MM.1S (cell line): ENCODE data around the gene MAGI2.

Experiments used
- DNase-seq: peaks from one replicate; pipeline ENCODE4 v3.0.0-alpha.2; 2015
- H2AFZ ChIP-seq: fragments of 300-600 bp; sonication (generic); 2 replicates; pipeline ENCODE4 v1.6.0; 2016; ENCODE audit warnings: antibody characterized with exemption, low read length
- H3F3A ChIP-seq: fragments of 300-600 bp; sonication (generic); 2 replicates; pipeline ENCODE4 v1.6.1; 2016; ENCODE audit warnings: mild to moderate bottlenecking, antibody characterized with exemption, low read length, moderate library complexity, mixed read lengths; ENCODE audit not compliant: insufficient read depth
- H3K27ac ChIP-seq: fragments of 300-600 bp; sonication (generic); 2 replicates; pipeline ENCODE4 v1.5.1; 2016; ENCODE audit warnings: mild to moderate bottlenecking, low read length
- H3K27me3 ChIP-seq: fragments of 300-600 bp; sonication (generic); replicated peaks from 2 replicates; pipeline ENCODE4 v1.6.0; 2016; ENCODE audit warnings: low read length; ENCODE audit not compliant: insufficient read depth
- H3K36me3 ChIP-seq: fragments of 300-600 bp; sonication (generic); replicated peaks from 2 replicates; pipeline ENCODE4 v1.6.1; 2016; ENCODE audit warnings: mild to moderate bottlenecking, low read length, mixed read lengths; ENCODE audit not compliant: insufficient read depth
- H3K4me1 ChIP-seq: fragments of 300-600 bp; sonication (generic); 2 replicates; pipeline ENCODE4 v1.6.1; 2016; ENCODE audit warnings: low read length, mixed read lengths
- H3K4me2 ChIP-seq: fragments of 300-600 bp; sonication (generic); 2 replicates; pipeline ENCODE4 v1.6.0; 2016; ENCODE audit warnings: low read depth, low read length
- H3K4me3 ChIP-seq: fragments of 300-600 bp; sonication (generic); 2 replicates; pipeline ENCODE4 v1.5.1; 2016; ENCODE audit warnings: low read length, mixed read lengths
- H3K79me2 ChIP-seq: fragments of 300-600 bp; sonication (generic); 2 replicates; pipeline ENCODE4 v1.6.1; 2016; ENCODE audit warnings: mixed run types, low read length, mixed read lengths
- H3K9ac ChIP-seq: fragments of 300-600 bp; sonication (generic); 2 replicates; pipeline ENCODE4 v1.6.1; 2016; ENCODE audit warnings: low read length, mixed read lengths
- H3K9me2 ChIP-seq: fragments of 300-600 bp; sonication (generic); replicated peaks from 2 replicates; pipeline ENCODE4 v1.6.1; 2016; ENCODE audit warnings: mild to moderate bottlenecking, low read length, mixed read lengths; ENCODE audit not compliant: insufficient read depth
- H3K9me3 ChIP-seq: fragments of 300-600 bp; sonication (generic); replicated peaks from 2 replicates; pipeline ENCODE4 v1.6.1; 2016; ENCODE audit warnings: mild to moderate bottlenecking, low read length, mixed read lengths; ENCODE audit not compliant: insufficient read depth
- H4K20me1 ChIP-seq: fragments of 300-600 bp; sonication (generic); 2 replicates; pipeline ENCODE4 v1.6.1; 2016; ENCODE audit warnings: mild to moderate bottlenecking, low read length, moderate library complexity, mixed read lengths; ENCODE audit not compliant: insufficient read depth
- CTCF ChIP-seq: fragments of 300-600 bp; sonication (generic); IDR thresholded peaks from 2 replicates; pipeline ENCODE4 v1.5.1; 2016; ENCODE audit warnings: antibody characterized with exemption, low read length, mixed read lengths
- EZH2 ChIP-seq: fragments of 300-600 bp; sonication (generic); optimal IDR thresholded peaks from 2 replicates; pipeline ENCODE3; 2017; ENCODE audit warnings: low read depth, mild to moderate bottlenecking, antibody characterized with exemption, low read length, mixed read lengths
- EZH2phosphoT487 ChIP-seq: fragments of 300-600 bp; sonication (generic); IDR thresholded peaks from 2 replicates; pipeline ENCODE4 v1.6.1; 2018; ENCODE audit warnings: antibody characterized with exemption, low read length

MAGI2 gene

GRCh38 chr7:78568690-78569089 is 884.8 kb downstream of the MAGI2 start:
- no peaks in the 10 kb centered on the region for H3K27me3 ChIP-seq

GRCh38 chr7:78567836-78568235 is 885.6 kb downstream of the MAGI2 start:
- TF ChIP-seq CTCF = no peak
- TF ChIP-seq EZH2phosphoT487 = no peak
- TF ChIP-seq EZH2 = no peak
- no peaks in the 10 kb centered on the region for H3F3A ChIP-seq
- no peak overlapping the region for H3K27ac ChIP-seq
- H3K9me3 ChIP-seq = no peaks in the 10 kb centered on the region
- H2AFZ ChIP-seq = no peak overlapping the region
- DNase-seq = no peak
- H3K4me2 ChIP-seq = no peak overlapping the region
- H3K27me3 ChIP-seq = no peaks in the 10 kb centered on the region
- no peaks in the 10 kb centered on the region for H4K20me1 ChIP-seq
- no peak overlapping the region for H3K9ac ChIP-seq
- peaks cover under 1% of the 10 kb centered on the region for H3K4me1 ChIP-seq
- no peaks in the 10 kb centered on the region for H3K9me2 ChIP-seq
- no peaks in the 10 kb centered on the region for H3K36me3 ChIP-seq
- H3K79me2 ChIP-seq = no peaks in the 10 kb centered on the region
- H3K4me3 ChIP-seq = no peak overlapping the region

More at GRCh38 chr7:78568690-78569089, 884.8 kb downstream of the MAGI2 start:
- no peak for DNase-seq
- no peak overlapping the region for H3K4me3 ChIP-seq
- no peak overlapping the region for H3K27ac ChIP-seq
- H3K9me3 ChIP-seq = no peaks in the 10 kb centered on the region
- TF ChIP-seq EZH2 = no peak
- no peak for TF ChIP-seq CTCF
- TF ChIP-seq EZH2phosphoT487 = no peak
- no peaks in the 10 kb centered on the region for H3K36me3 ChIP-seq
- H3F3A ChIP-seq = no peaks in the 10 kb centered on the region
- no peaks in the 10 kb centered on the region for H3K4me1 ChIP-seq
- H3K4me2 ChIP-seq = no peak overlapping the region
- no peaks in the 10 kb centered on the region for H3K79me2 ChIP-seq
- H2AFZ ChIP-seq = no peak overlapping the region
- H3K9me2 ChIP-seq = no peaks in the 10 kb centered on the region
- no peaks in the 10 kb centered on the region for H4K20me1 ChIP-seq
- no peak overlapping the region for H3K9ac ChIP-seq

- H3K27ac ChIP-seq = no peak overlapping the region
- no peaks in the 10 kb centered on the region for H3K27me3 ChIP-seq
- no peak for DNase-seq
- peaks cover 16% of the 10 kb centered on the region for H3K4me1 ChIP-seq
- H3K4me3 ChIP-seq = no peak overlapping the region
- H2AFZ ChIP-seq = no peak overlapping the region
- H3K9ac ChIP-seq = no peak overlapping the region
- H4K20me1 ChIP-seq = no peaks in the 10 kb centered on the region
- no peak overlapping the region for H3K4me2 ChIP-seq
- H3K79me2 ChIP-seq = no peaks in the 10 kb centered on the region
- H3K36me3 ChIP-seq = no peaks in the 10 kb centered on the region
- TF ChIP-seq CTCF (no peak), EZH2 (no peak), EZH2phosphoT487 (no peak)
- H3K9me3 ChIP-seq = no peaks in the 10 kb centered on the region
- H3K9me2 ChIP-seq = no peaks in the 10 kb centered on the region
- no peaks in the 10 kb centered on the region for H3F3A ChIP-seq
Measured at GRCh38 chr7:78565784-78566183, 887.7 kb downstream of the MAGI2 start.
